GM19372 (cell line): ENCODE results near the gene MED27.

ENCODE experiments used
- ATAC-seq: cut with Tn5 transposase; IDR thresholded peaks from one replicate; pipeline ENCODE4 v1.9.1; 2021; ENCODE audit warnings: mild to moderate bottlenecking, low read depth, moderate library complexity; ENCODE audit not compliant: unreplicated experiment

MED27 gene

GRCh38 chr9:131867611-131868192, 212.0 kb downstream of the MED27 start:
- no peak for ATAC-seq

- ATAC-seq, result no peak
Measured at GRCh38 chr9:131865446-131866195, 214.0 kb downstream of the MED27 start.

- no peak for ATAC-seq
Measured at GRCh38 chr9:131864531-131864930, 215.1 kb downstream of the MED27 start.

DNA sequence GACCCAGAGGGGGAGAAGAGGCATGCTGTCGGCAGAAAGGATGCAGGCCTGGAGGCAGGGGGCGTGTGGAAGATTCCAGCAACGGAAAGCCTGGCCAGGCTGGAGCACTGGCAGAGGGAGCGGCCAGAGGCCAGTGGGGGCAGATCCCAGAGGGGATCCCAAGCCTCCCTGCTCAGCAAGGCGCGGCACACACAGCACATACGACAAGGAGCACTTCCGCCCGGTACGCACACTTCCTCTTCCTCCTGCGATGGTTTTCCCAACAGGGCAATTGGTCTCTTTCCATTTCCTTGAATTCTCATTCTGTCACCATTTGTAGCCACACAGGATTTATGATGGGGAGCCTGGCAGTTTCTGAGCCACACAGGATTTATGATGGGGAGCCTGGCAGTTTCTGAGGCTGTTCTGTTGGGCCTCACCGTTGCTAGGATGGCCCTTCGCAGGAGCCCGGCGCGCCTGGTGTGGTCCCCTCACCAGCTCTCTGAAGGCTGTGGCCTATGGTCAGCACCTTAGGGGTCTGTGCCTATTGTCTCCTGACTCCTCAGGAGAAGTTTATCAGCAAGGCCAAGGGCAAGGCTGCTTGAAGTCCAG, 216.3 kb downstream of the MED27 start:
- ATAC-seq, result no peak

GRCh38 chr9:131862261-131862660, 217.4 kb downstream of the MED27 start:
- ATAC-seq, result no peak

DNA sequence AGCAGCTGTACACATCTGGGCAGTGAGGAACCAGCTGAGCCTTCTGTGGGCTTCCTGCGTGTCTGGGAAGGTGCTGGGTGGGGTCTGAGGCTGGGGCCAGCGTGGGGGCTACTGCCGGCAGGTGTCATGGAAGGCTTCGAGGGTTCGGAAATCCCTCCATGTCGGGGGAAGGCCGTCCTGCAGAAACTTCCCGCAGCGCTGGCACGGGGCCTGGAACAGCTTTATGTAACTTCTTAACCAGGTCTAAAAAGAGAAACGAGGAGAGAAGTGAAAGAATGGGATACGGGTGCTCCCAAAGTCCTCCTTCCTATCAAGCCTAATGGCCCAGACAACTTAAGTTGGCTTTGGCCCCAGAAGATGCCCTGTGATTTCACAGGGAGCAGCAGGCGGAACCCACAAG, 219.2 kb downstream of the MED27 start:
- ATAC-seq, result no peak

DNA sequence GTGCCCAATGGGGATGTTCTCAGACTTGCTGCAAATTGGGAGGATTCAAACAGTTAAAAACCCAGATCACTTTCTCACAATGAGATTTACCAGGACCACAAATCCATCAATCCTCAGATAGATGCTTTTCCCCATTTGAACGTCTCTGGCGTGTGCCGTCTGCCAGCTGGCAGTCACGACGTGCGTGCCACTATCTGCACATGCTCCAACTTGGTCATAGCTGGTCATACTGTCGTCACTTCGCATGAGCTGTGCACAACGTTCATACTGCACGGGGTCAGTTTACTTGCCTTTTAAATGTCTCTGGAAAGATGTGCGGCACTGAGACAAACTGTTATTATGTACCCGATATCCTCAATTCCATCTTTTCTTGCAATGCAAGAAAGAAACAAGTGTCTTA, 221.5 kb downstream of the MED27 start:
- ATAC-seq, result no peak

DNA sequence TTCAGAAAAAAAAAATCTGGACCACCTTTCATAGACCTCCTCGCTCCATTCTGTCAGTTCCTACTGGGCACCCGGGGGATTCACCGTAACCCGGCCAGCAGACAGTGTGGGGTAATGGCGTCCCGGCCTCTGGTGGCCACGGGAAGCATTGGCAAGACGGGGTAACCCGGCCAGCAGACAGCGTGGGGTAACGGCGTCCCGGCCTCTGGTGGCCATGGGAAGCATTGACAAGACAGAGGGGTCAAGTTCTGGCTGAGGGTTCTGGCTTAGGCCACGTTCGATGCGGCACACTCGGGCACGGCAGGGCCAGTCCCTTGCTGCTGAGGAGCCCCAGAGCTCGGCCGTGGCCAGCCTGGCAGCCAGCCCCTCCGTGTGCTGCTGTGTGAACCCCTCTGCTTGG, 223.6 kb downstream of the MED27 start:
- no peak for ATAC-seq

- no peak for ATAC-seq
Measured at GRCh38 chr9:131854896-131855613, 224.6 kb downstream of the MED27 start.

DNA sequence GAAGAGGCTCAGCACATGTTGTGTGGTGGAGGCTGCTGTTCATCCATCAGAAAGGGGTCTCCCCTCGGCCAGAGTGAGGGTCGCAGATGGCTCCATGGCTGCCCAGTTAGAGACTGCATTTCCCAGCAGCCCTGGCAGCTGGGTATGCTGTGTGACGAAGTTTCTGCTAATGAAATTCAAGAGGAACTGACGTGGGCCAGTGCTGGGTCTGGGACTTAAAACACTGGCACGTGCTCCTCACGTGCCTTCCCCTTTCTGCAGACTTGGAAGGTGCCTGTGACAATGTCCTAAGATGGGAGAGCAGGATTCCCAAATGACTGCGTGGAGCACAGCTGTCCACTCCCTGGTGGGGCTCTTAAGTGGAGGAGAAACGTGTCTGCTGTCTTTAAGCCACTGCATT, 225.3 kb downstream of the MED27 start:
- no peak for ATAC-seq

GRCh38 chr9:131853434-131853833, 226.2 kb downstream of the MED27 start:
- ATAC-seq, result no peak

- no peak for ATAC-seq
Measured at GRCh38 chr9:131851414-131851813, 228.3 kb downstream of the MED27 start.

GRCh38 chr9:131849391-131849790, 230.3 kb downstream of the MED27 start:
- no peak for ATAC-seq

DNA sequence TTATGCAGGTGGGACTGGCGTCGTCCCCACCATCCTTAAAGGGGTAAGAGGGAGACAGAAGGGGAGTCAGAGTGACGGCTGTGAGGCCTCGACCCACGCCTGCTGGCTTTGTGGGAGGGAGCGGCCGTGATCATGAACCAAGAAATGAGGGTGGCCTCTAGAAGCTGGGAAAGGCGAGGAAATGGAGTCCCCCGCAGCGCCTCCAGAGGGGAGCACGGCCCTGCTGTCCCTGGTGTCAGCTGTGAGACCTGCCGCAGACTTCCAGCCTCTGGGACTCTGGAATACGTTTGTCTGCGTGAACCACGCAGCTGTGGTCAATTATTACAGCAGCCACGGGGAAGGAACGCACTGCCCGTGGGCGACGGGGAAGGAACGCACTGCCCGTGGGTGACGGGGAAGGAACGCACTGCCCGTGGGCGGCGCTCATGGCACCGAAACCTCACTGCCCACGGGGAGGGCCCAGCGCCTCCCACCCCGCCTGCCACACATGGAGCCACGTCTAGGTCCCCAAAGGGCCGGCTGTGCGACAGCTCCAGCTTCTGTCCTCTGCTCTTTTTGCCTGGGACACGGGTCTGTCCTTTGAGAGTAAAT, 231.0 kb downstream of the MED27 start:
- ATAC-seq, result no peak

DNA sequence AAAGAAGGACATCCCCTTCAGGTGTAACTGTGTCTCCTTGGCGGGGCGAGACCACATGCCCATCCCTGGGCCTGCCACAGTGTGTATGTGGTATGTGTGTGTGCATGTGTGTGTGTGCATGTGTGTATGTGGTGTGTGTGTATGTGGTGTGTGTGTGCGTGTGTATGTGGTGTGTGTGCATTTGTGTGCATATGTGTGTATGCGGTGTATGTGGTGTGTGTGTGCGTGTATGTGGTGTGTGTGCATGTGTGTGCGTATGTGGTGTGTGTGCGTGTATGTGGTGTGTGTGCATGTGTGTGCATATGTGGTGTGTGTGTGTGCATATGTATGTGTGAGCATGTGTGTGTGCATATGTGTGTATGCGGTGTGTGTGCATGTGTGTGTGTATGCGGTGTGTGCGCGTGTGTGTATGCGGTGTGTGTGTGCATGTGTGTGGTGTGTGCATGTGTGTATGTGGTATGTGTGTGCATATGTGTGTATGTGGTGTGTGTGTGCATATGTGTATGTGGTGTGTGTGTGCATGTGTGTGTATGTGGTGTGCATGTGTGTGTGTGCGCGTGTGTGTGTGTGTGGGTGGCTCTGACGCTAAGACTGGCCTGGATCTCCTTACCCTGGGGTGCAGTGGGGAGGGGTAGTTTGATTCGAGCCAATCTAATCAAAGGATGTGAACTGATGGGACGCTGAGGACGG, 231.9 kb downstream of the MED27 start:
- ATAC-seq, result no peak

- no peak for ATAC-seq
Measured at GRCh38 chr9:131845305-131846298, 234.1 kb downstream of the MED27 start.

DNA sequence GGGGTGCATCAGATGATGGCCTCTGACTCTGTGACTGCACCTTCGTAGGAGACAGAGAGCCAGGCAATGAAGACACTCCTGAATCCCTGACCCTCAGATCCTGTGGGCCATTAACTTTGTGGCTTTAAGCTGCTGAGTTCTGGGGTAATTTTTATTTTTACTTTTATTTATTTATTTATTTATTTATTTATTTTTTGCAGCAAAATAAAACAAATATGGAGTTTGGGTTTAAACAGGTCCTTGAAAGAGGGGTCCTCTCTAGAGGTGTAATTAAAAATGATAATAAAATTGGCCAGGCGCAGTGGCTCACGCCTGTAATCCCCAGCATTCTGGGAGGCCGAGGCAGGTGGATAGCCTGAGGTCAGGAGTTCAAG, 234.9 kb downstream of the MED27 start:
- no peak for ATAC-seq

- no peak for ATAC-seq
Measured at GRCh38 chr9:131843989-131844744, 235.5 kb downstream of the MED27 start.
